Natural killer cell treated with Interleukin-12 subunit alpha and Interleukin-12 subunit beta and Interleukin-15 and Interleukin-18, amount 100 ng/mL, for 72 hours (primary cell): ENCODE results near the gene CPNE5. TPM values are rescaled to one million over a fixed set of nuclear protein-coding genes. Genes with fewer than 3 reads are reported as not detected.

Experiments used
- ATAC-seq, 2 donors: fragments of 150-1000 bp; cut with Tn5 transposase in 1 of 2; sonication (Bioruptor Pico), chemical (Tn5 transposase) in 1 of 2; 2 replicates each; pipeline ENCODE4 v1.10.0; 2021
- DNase-seq: peaks from one replicate; pipeline ENCODE4 v3.0.0; 2022; ENCODE audit warnings: low spot score
- H3K27ac Mint-ChIP-seq, 2 donors: 1 replicate in 1 of 2; 2 replicates in 1 of 2; pipeline ENCODE4 v1.8.0; 2022; ENCODE audit warnings: mixed read lengths in 2 of 2, mild to moderate bottlenecking in 1 of 2, moderate library complexity in 1 of 2
- H3K27me3 Mint-ChIP-seq, 2 donors: 1 replicate in 1 of 2; 2 replicates in 1 of 2; pipeline ENCODE4 v1.8.0; 2022; ENCODE audit warnings: mixed read lengths in 2 of 2
- H3K36me3 Mint-ChIP-seq: one replicate; pipeline ENCODE4 v1.8.0; 2022; ENCODE audit warnings: mixed read lengths
- H3K4me1 Mint-ChIP-seq, 2 donors: 1 replicate in 1 of 2; 2 replicates in 1 of 2; pipeline ENCODE4 v1.8.0; 2022; ENCODE audit warnings: low read depth in 2 of 2, mixed read lengths in 2 of 2, mild to moderate bottlenecking in 1 of 2
- H3K4me3 Mint-ChIP-seq: one replicate; pipeline ENCODE4 v1.8.0; 2022; ENCODE audit warnings: mixed read lengths
- H3K9me3 Mint-ChIP-seq: 2 replicates; pipeline ENCODE4 v1.8.0; 2022; ENCODE audit warnings: mixed read lengths
- total RNA-seq, 2 donors: library from RNA; stranded (reverse); gene quantifications; one replicate each; pipeline ENCODE4 v1.2.3, GENCODE V29; 2022

CPNE5 gene
- total RNA-seq, 2 donors from 2014 or later = 2.9 to 4.0 TPM

DNA sequence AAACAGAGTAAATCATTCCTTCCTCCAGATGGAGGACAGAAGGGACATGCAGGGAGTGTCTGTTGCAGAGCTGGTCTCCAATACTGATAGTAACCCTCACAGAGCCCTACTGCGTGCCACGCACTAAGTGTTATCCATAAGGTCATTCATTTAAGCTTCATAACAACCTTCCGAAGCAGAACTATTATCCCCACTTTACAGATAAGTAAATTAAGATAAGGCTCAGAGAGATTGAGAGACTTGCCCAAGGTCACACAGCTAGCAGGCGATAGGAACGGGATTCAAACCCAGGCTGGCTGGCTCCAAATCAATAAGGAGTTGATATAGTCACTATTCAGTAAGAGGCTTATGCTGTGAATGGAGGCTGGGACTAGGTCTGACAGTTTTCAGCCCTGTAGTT lies 30.6 kb downstream of the CPNE5 start:
- no peaks in the 10 kb centered on the region for H3K36me3 Mint-ChIP-seq
- H3K4me1 Mint-ChIP-seq = no peaks in the 10 kb centered on the region
- H3K4me3 Mint-ChIP-seq = no peak overlapping the region
- DNase-seq (no peak), ATAC-seq (no peak)
- peaks cover 8 to 14% of the 10 kb centered on the region in 2 donors for H3K27me3 Mint-ChIP-seq
- no peak overlapping the region for H3K27ac Mint-ChIP-seq
- H3K9me3 Mint-ChIP-seq = no peaks in the 10 kb centered on the region

DNA sequence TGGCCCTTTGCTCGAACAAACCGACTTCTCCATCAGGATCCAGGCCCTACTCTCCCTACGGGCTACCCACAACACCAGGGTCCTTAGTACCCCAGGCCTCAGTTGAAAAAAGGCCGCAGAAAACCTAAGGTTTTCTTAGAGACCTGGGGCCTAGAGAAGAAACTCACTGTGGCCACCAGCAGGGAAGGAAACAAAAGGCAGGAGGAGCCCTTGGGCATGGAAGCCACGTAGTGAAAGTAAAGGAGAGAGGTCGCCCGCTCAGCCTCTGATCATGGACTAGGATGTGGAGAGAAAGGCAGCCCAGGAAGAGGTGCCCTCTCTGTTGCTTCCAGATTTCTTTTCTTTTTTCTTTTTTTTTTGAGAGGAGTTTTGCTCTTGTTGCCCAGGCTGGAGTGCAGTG lies 31.5 kb downstream of the CPNE5 start:
- no peak overlapping the region for H3K4me3 Mint-ChIP-seq
- H3K36me3 Mint-ChIP-seq = no peaks in the 10 kb centered on the region
- H3K4me1 Mint-ChIP-seq = no peaks in the 10 kb centered on the region
- no peaks in the 10 kb centered on the region for H3K9me3 Mint-ChIP-seq
- no peak overlapping the region for H3K27ac Mint-ChIP-seq
- ATAC-seq (no peak), DNase-seq (no peak)
- H3K27me3 Mint-ChIP-seq = peaks cover 8 to 14% of the 10 kb centered on the region in 2 donors

DNA sequence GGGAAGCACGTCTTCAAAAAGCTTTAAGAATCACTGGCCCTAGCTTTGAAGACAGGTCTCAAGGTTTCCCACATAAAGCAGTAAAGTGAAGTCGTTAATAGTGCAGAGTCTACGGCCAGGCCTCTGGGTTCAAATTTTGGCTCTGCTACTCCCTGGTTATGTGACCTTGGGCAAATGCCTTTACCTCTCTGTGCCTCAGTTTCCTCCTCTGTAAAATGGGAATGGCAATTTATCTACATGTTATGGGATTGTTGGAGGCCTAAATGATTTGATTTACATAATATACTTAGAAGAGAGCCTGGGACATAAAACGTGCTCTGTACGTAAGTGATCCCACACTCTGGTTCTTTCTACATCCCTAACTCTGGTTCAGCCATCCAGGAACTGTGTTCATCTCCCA lies 32.1 kb downstream of the CPNE5 start:
- Mint-ChIP-seq H3K9me3 (no peaks in the 10 kb centered on the region), H3K27me3 (peaks cover 8 to 14% of the 10 kb centered on the region in 2 donors), H3K36me3 (no peaks in the 10 kb centered on the region), H3K4me3 (no peak overlapping the region), H3K27ac (no peak overlapping the region), H3K4me1 (no peaks in the 10 kb centered on the region)
- ATAC-seq (no peak), DNase-seq (no peak)

DNA sequence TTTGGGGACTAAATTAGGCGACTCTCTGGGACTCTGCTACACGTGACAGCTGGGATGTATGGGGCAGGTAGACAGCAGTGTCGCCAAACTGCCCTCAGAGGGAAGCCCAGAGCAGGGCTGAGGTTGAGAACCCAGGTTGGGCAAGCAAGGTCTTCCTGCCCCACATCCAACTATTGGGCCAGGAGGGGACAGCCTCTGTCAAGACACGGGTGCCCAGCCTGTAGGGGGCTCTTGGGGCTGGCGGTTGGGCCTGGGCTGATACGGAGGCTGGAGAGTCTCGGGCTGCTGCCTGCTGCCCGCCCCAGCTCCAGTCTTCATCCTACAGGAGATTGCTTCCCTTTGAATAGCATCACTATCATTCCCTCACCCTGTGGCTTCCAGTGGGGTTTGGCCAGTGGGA lies 33.3 kb downstream of the CPNE5 start:
- Mint-ChIP-seq H3K4me1 (no peaks in the 10 kb centered on the region), H3K27ac (no peak overlapping the region), H3K27me3 (peaks cover 8 to 12% of the 10 kb centered on the region in 2 donors), H3K9me3 (no peaks in the 10 kb centered on the region), H3K4me3 (no peak overlapping the region), H3K36me3 (no peaks in the 10 kb centered on the region)
- no peak for ATAC-seq
- no peak for DNase-seq

DNA sequence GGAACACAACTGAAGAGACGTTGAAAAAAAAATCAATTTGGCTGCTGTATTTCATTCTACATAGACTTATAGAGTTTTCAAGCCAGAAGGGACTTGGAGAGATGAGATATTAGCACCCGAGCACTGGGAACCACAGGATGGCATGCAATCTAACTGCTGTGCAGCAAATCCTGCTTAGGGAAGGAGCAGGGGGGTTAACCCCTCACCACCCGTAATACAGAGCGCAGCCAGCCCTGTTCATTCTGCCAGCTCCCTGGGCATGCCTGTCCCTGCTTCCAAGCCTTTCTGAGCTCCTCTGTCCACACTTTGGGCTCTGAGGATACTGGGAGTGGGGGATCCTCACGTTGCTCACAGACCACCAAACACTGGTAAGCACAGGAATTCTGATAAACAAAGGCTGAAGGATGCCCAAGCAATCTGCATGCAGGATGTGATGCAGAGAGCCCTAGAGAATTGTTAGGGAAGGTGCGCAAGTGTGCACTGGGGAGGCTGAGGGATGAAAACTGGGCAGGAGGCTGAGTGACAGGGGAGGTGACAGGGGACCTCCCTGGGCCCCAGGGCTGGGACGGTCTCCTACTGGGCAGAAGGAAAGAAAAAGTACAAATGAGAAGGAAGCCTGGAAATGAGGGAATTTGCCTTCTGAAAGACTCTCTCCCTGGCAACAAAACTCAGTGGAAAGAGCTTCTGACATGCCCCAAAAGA lies 34.0 kb downstream of the CPNE5 start:
- Mint-ChIP-seq H3K9me3 (no peaks in the 10 kb centered on the region), H3K4me1 (peaks cover 0 to 3% of the 10 kb centered on the region in 2 donors), H3K4me3 (no peak overlapping the region), H3K27ac (no peak overlapping the region), H3K36me3 (no peaks in the 10 kb centered on the region), H3K27me3 (peaks cover 11 to 15% of the 10 kb centered on the region in 2 donors)
- ATAC-seq = no peak
- DNase-seq = no peak

DNA sequence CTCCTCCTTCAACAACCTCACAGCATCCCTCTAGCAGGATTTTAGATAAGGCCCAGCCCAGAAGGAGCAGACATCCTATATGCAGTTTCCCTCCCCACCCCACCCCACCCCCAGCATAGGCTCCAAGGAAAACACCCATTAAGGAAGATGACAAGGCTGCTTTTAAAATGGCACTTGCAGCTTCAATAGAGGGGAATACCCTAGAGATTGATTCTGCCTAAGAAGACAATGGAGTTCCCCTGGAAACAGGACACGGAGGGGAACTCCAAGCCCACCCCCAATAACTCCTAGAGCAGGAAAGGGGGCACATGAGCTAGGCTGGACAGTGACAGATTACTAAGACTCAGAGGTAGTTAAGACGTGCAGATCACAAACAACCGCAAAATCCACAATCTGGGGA lies 34.7 kb downstream of the CPNE5 start:
- Mint-ChIP-seq H3K4me1 (peaks cover 0 to 3% of the 10 kb centered on the region in 2 donors), H3K36me3 (no peaks in the 10 kb centered on the region), H3K9me3 (no peaks in the 10 kb centered on the region), H3K4me3 (no peak overlapping the region), H3K27ac (no peak overlapping the region), H3K27me3 (peaks cover 12 to 16% of the 10 kb centered on the region in 2 donors)
- DNase-seq (no peak), ATAC-seq (no peak)

DNA sequence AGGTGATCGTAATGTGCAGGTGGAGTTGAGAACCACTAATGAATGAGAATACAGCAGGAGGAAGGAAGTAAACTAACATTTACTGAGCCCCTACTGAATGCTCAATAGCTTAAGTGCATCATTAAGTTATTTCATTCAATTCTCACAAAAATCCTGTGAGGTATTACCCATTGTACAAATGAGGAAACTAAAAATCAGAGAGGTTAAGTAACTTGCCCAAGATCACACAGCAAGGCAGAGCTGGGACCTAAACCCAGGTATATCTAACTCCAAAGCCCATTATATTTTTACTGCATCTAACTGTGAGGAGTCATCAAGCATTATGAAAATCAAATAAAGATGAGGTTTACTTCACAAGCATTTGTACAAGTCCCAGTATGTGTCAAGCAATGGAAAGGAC lies 35.3 kb downstream of the CPNE5 start:
- ATAC-seq (no peak), DNase-seq (no peak)
- Mint-ChIP-seq H3K4me3 (no peak overlapping the region), H3K27me3 (peaks cover 15 to 19% of the 10 kb centered on the region in 2 donors), H3K4me1 (peaks cover 0 to 3% of the 10 kb centered on the region in 2 donors), H3K36me3 (no peaks in the 10 kb centered on the region), H3K9me3 (no peaks in the 10 kb centered on the region), H3K27ac (no peak overlapping the region)

DNA sequence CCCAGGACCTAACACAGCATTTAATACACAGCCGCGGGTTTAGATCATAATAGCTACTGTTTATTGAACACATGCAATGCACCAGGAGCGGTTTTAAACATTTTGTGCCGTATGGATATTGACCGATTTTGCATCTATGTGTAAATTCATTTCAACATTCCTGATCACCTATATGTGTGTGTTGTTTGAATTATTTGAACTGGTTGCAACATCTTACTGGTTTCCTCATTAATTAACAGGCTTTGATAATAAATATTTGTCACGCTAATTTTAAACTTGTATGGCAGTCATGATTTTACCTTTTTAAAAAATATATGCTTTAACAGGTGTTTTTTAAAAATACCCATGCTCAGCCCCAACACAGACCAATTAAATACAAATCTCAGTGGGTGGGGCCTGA lies 35.8 kb downstream of the CPNE5 start:
- Mint-ChIP-seq H3K4me1 (peaks cover 0 to 3% of the 10 kb centered on the region in 2 donors), H3K9me3 (no peaks in the 10 kb centered on the region), H3K4me3 (no peak overlapping the region), H3K36me3 (no peaks in the 10 kb centered on the region), H3K27me3 (peaks cover 14 to 19% of the 10 kb centered on the region in 2 donors), H3K27ac (no peak overlapping the region)
- ATAC-seq (no peak), DNase-seq (no peak)

DNA sequence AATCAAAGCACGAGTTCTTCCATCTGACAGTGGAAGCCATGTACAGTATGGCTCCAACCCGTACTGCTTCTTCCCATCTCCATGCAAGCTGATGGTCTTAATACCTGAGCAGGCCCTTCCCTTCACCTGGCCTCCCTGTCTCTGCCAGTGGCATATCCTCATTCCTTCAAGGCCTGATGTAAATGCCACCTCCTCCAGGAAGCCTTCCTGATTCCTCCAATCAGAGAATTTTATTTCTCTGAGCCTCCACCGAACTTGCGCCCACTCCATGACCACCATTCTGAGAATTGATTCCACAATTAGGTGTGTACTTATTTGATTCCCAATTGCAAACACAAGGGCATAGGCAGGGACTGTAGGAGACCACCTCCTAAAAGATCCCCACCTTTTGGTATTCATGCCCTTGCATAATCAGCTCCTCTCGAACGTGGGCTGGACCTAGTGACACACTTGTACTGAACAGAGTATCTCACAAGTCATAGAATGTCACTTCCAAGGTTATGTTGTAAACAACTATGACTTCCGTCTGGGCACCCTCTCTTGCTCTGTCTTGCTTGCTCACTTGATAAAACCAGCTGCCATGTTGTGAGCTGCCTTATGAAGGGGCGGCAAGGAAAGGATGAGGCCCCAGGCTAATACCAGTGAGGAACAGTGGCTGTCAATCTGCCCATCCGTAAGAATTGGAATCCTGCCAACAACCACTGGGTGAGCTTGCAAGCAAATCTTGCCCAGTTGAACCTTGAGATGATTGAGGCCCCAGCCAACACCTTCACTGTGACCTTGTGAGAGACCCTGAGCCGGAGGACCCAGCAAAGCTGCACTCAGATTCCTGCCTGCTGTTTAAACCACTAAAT lies 38.8 kb downstream of the CPNE5 start:
- DNase-seq (no peak), ATAC-seq (no peak)
- H3K36me3 Mint-ChIP-seq = no peaks in the 10 kb centered on the region
- H3K4me1 Mint-ChIP-seq = peaks cover 0 to 3% of the 10 kb centered on the region in 2 donors
- no peaks in the 10 kb centered on the region for H3K9me3 Mint-ChIP-seq
- no peak overlapping the region for H3K4me3 Mint-ChIP-seq
- H3K27ac Mint-ChIP-seq = no peak overlapping the region
- H3K27me3 Mint-ChIP-seq = peaks cover 10 to 19% of the 10 kb centered on the region in 2 donors

DNA sequence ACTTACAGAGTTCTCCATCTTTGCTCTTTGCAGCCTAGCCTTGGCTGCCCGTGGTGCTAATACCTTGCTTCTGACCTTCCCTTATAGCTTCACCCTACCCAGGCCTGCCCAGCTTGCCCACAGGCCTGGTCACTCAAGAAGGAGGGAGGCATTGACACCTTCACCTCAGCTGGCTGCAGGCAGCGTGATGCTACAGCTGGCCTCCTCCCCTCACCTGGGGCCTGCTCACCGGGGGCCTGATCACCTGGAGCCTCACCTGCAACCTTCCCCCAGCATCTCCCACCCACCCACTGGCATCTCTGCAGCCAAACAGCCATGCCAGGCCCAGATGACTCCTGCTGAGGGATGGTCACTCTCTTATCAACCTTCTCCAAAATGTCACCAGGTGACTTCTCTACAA lies 40.4 kb downstream of the CPNE5 start:
- Mint-ChIP-seq H3K4me1 (peaks cover 0 to 3% of the 10 kb centered on the region in 2 donors), H3K27me3 (peaks cover 4 to 12% of the 10 kb centered on the region in 2 donors), H3K9me3 (no peaks in the 10 kb centered on the region), H3K27ac (no peak overlapping the region), H3K36me3 (no peaks in the 10 kb centered on the region), H3K4me3 (no peak overlapping the region)
- DNase-seq = no peak
- ATAC-seq = no peak

DNA sequence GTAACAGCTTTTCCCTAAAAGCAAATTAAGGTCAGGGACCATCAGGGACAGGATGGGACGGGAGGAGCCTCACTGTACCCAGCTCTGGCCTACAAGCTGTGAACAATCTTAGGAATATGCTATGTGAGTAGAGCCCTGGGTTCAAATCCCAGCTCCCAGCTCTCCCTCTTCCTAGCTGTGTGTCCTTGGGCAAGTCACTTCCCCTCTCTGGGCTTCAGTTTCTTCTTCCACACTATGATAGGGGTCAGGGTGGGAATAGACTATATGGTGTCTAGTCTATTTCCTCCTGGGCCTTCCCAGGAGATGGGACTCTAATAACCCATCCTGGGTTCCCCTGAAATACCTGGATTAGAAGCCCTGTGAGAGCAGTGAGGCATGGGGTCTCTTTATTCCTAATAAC lies 41.6 kb downstream of the CPNE5 start:
- H3K27me3 Mint-ChIP-seq = peaks cover 4 to 12% of the 10 kb centered on the region in 2 donors
- no peak for ATAC-seq
- H3K4me1 Mint-ChIP-seq = peaks cover 0 to 3% of the 10 kb centered on the region in 2 donors
- no peak overlapping the region for H3K27ac Mint-ChIP-seq
- DNase-seq = no peak
- no peak overlapping the region for H3K4me3 Mint-ChIP-seq
- H3K9me3 Mint-ChIP-seq = no peaks in the 10 kb centered on the region
- no peaks in the 10 kb centered on the region for H3K36me3 Mint-ChIP-seq

DNA sequence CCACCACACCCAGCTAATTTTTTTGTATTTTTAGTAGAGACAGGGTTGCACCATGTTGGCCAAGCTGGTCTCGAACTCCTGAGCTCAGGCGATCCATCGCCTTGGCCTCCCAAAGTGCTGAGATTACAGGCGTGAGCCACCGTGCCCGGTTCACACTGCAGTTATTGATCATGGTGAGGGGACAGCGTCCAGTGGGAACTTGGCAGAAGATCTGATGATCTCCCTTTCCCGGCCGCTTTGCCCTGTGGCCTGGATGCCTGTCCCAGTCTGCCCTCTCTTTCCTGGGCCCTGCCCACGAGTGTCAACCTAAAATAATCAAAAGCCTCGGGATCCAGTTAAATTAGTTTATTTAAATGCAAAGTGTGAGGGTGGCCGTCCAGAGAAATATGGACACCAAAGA lies 42.2 kb downstream of the CPNE5 start:
- peaks cover 4 to 12% of the 10 kb centered on the region in 2 donors for H3K27me3 Mint-ChIP-seq

DNA sequence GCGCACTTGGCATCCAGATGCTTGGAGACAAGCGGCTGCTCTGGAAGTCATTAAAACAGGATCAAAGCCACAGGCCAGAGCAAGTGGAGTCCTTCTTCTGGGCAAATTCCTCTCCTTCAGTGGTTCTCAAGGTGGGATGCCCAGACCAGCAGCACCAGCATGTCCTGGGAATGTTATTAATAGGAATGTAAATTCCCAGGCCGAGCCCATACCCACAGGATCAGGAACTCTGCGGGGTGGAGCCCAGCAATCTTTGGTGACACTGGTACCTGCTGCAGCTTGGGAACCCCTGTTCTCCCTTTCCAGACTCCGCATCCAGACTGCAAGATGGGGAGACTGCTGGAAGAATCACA lies 44.6 kb downstream of the CPNE5 start:
- Mint-ChIP-seq H3K27me3 (peaks cover 3 to 7% of the 10 kb centered on the region in 2 donors), H3K27ac (no peak overlapping the region), H3K4me3 (no peak overlapping the region), H3K9me3 (no peaks in the 10 kb centered on the region), H3K36me3 (no peaks in the 10 kb centered on the region), H3K4me1 (peaks cover 0 to 3% of the 10 kb centered on the region in 2 donors)
- ATAC-seq (no peak), DNase-seq (no peak)

More for the DNA sequence above, 42.2 kb downstream of the CPNE5 start:
- no peak overlapping the region for H3K4me3 Mint-ChIP-seq
- H3K9me3 Mint-ChIP-seq = no peaks in the 10 kb centered on the region
- DNase-seq = no peak
- no peak for ATAC-seq
- H3K36me3 Mint-ChIP-seq = no peaks in the 10 kb centered on the region
- peaks cover 0 to 3% of the 10 kb centered on the region in 2 donors for H3K4me1 Mint-ChIP-seq
- H3K27ac Mint-ChIP-seq = no peak overlapping the region
